ENCODE measurements around the gene ADAM22. TPM values are rescaled to one million over a fixed set of nuclear protein-coding genes. Genes with fewer than 3 reads are reported as not detected.

The ADAM22 gene
- total RNA-seq, 1 donor from 2014 or later: 13.4 TPM

GRCh38 chr7:88109612-88110011 is 175.6 kb downstream of the ADAM22 start:
- Mint-ChIP-seq H3K27ac (ENCODE audit: unreplicated experiment) (no peak overlapping the region), H3K4me1 (no peaks in the 10 kb centered on the region), H3K27me3 (ENCODE audit: low read depth) (no peaks in the 10 kb centered on the region), H3K9me3 (no peaks in the 10 kb centered on the region), H3K36me3 (ENCODE audit: low read depth) (no peaks in the 10 kb centered on the region), H3K4me3 (no peak overlapping the region)
- DNase-seq (ENCODE audit: low read depth, low spot score): no peak
- TF ChIP-seq, protein P1, sequence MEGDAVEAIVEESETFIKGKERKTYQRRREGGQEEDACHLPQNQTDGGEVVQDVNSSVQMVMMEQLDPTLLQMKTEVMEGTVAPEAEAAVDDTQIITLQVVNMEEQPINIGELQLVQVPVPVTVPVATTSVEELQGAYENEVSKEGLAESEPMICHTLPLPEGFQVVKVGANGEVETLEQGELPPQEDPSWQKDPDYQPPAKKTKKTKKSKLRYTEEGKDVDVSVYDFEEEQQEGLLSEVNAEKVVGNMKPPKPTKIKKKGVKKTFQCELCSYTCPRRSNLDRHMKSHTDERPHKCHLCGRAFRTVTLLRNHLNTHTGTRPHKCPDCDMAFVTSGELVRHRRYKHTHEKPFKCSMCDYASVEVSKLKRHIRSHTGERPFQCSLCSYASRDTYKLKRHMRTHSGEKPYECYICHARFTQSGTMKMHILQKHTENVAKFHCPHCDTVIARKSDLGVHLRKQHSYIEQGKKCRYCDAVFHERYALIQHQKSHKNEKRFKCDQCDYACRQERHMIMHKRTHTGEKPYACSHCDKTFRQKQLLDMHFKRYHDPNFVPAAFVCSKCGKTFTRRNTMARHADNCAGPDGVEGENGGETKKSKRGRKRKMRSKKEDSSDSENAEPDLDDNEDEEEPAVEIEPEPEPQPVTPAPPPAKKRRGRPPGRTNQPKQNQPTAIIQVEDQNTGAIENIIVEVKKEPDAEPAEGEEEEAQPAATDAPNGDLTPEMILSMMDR (conservative IDR thresholded peaks at IDR 0.05): no peak

DNA sequence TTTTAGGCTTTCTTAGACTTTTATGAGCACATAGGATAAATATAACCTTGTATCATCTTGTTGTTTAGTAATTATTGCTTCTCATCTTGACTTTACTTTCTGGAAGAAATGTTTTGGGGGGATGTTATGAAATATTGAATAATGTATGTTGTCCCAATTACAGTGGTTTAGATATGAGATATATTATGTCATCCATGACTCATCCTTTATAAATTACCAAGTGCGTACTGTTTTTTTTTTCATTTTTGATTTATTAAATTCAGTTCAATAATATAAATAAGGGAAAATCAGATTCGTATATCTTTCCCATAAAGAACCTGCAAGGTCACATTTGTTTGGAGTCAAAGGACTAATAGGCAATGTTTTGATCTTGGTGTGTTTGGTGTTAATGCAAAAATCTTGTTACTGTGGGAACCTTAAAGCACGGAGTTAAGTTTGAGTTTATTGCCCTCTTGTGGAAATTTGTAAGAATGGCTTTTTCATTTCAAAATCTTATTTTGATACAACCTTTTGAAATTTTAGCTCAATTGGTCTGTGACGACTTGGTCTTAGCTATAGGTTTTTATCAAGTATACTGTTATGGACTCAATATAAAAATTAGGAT is 177.2 kb downstream of the ADAM22 start:
- Mint-ChIP-seq H3K36me3 (ENCODE audit: low read depth) (no peaks in the 10 kb centered on the region), H3K4me1 (no peaks in the 10 kb centered on the region), H3K27me3 (ENCODE audit: low read depth) (no peaks in the 10 kb centered on the region), H3K4me3 (no peak overlapping the region), H3K9me3 (no peaks in the 10 kb centered on the region), H3K27ac (ENCODE audit: unreplicated experiment) (no peak overlapping the region)
- TF ChIP-seq, protein P1 (conservative IDR thresholded peaks at IDR 0.05): peak; percentile 78
- DNase-seq (ENCODE audit: low read depth, low spot score): no peak

- no peak overlapping the region for H3K4me3 Mint-ChIP-seq
- H3K27ac Mint-ChIP-seq (ENCODE audit: unreplicated experiment): no peak overlapping the region
- no peak for DNase-seq (ENCODE audit: low read depth, low spot score)
- TF ChIP-seq, protein P1 (conservative IDR thresholded peaks at IDR 0.05): no peak
- H3K9me3 Mint-ChIP-seq: no peaks in the 10 kb centered on the region
- H3K36me3 Mint-ChIP-seq (ENCODE audit: low read depth): no peaks in the 10 kb centered on the region
- H3K27me3 Mint-ChIP-seq (ENCODE audit: low read depth): no peaks in the 10 kb centered on the region
- no peaks in the 10 kb centered on the region for H3K4me1 Mint-ChIP-seq
Observed at GRCh38 chr7:88111954-88112471, 178.0 kb downstream of the ADAM22 start.

GRCh38 chr7:88115258-88115796 is 181.3 kb downstream of the ADAM22 start:
- peak overlapping the region; percentile 20 for H3K27ac Mint-ChIP-seq (ENCODE audit: unreplicated experiment)
- TF ChIP-seq, protein P1 (conservative IDR thresholded peaks at IDR 0.05): no peak

GRCh38 chr7:88115816-88116215 is 181.8 kb downstream of the ADAM22 start:
- no peak for DNase-seq (ENCODE audit: low read depth, low spot score)
- H3K9me3 Mint-ChIP-seq: no peaks in the 10 kb centered on the region
- no peak overlapping the region for H3K4me3 Mint-ChIP-seq
- H3K36me3 Mint-ChIP-seq (ENCODE audit: low read depth): no peaks in the 10 kb centered on the region
- TF ChIP-seq, protein P1 (conservative IDR thresholded peaks at IDR 0.05): no peak
- H3K27ac Mint-ChIP-seq (ENCODE audit: unreplicated experiment): no peak overlapping the region
- H3K27me3 Mint-ChIP-seq (ENCODE audit: low read depth): no peaks in the 10 kb centered on the region
- no peaks in the 10 kb centered on the region for H3K4me1 Mint-ChIP-seq

More at GRCh38 chr7:88115258-88115796, 181.3 kb downstream of the ADAM22 start:
- Mint-ChIP-seq H3K4me3 (no peak overlapping the region), H3K9me3 (no peaks in the 10 kb centered on the region), H3K27me3 (ENCODE audit: low read depth) (no peaks in the 10 kb centered on the region), H3K36me3 (ENCODE audit: low read depth) (no peaks in the 10 kb centered on the region), H3K4me1 (no peaks in the 10 kb centered on the region)
- DNase-seq (ENCODE audit: low read depth, low spot score): no peak

Measured in neural crest cell (in vitro differentiated cells).